Coronary artery (tissue), 2 donors: ENCODE data around the gene RASA4.
A peak's percentile ranks its signal among the peaks of the same experiment; 100 is the strongest.
"Not testable (repeated sequence)": the region's sequence is repeated elsewhere in the genome, so short reads cannot be mapped to it uniquely, and the experiment has no call there.

Experiments used
- DNase-seq: peaks from one replicate; pipeline ENCODE4 v3.0.0-alpha.2; 2017; ENCODE audit warnings: low spot score
- H3K27ac ChIP-seq, 2 donors: fragments of 200-600 bp; sonication (generic); one replicate each; pipeline ENCODE4 v1.5.1; 2016 to 2019
- H3K4me3 ChIP-seq: fragments of 200-600 bp; sonication (generic); 2 replicates; pipeline ENCODE4 v1.5.1; 2016; ENCODE audit warnings: mild to moderate bottlenecking, moderate library complexity

Gene RASA4

GRCh38 chr7:102616507-102617125 lies at the start of gene RASA4:
TSS of gene RASA4 (minus strand) at chr7:102616756. CDS start at chr7:102616689, 67 bp downstream.
- peak within 1 kb of the TSS; percentile 72 for H3K4me3 ChIP-seq
- DNase-seq: peak; percentile 71

GRCh38 chr7:102664765-102665164 lies 48.2 kb upstream of the RASA4 start:
- H3K27ac ChIP-seq, DNase-seq: not testable (repeated sequence)

More at GRCh38 chr7:102616507-102617125, at the start of gene RASA4:
- peak within 1 kb of the TSS in 1 of 2 donors; percentile 73 for H3K27ac ChIP-seq

GRCh38 chr7:102649924-102650323 lies 33.4 kb upstream of the RASA4 start, which contains the start of gene SPDYE2B:
TSS of gene SPDYE2B (plus strand) at chr7:102650319. CDS start at chr7:102652349, 2,030 bp downstream.
- not testable (repeated sequence) for H3K27ac ChIP-seq, H3K4me3 ChIP-seq, DNase-seq

More at GRCh38 chr7:102664765-102665164, 48.2 kb upstream of the RASA4 start:
- H3K4me3 ChIP-seq: not testable (repeated sequence)

- not testable (repeated sequence) for H3K27ac ChIP-seq, DNase-seq, H3K4me3 ChIP-seq
These were observed 31.3 kb upstream of the RASA4 start for GRCh38 chr7:102647813-102648212.

- H3K4me3 ChIP-seq, DNase-seq, H3K27ac ChIP-seq: not testable (repeated sequence)
These were observed 26.8 kb upstream of the RASA4 start for GRCh38 chr7:102643404-102643803.

- H3K4me3 ChIP-seq, DNase-seq, H3K27ac ChIP-seq: not testable (repeated sequence)
These were observed 26.1 kb upstream of the RASA4 start, which contains the start of gene UPK3BL1 for GRCh38 chr7:102642691-102643090. TSS of gene UPK3BL1 (minus strand) at chr7:102642791. CDS start at chr7:102642741, 50 bp downstream.

- not testable (repeated sequence) for H3K27ac ChIP-seq, H3K4me3 ChIP-seq
- DNase-seq: peak; percentile 36
These were observed 22.3 kb upstream of the RASA4 start for GRCh38 chr7:102638848-102639247.

- not testable (repeated sequence) for DNase-seq, H3K4me3 ChIP-seq, H3K27ac ChIP-seq
These were observed 20.4 kb upstream of the RASA4 start for GRCh38 chr7:102636956-102637355.

GRCh38 chr7:102635354-102635753 lies 18.8 kb upstream of the RASA4 start:
- not testable (repeated sequence) for H3K27ac ChIP-seq, DNase-seq, H3K4me3 ChIP-seq

- H3K4me3 ChIP-seq, H3K27ac ChIP-seq, DNase-seq: not testable (repeated sequence)
These were observed 17.7 kb upstream of the RASA4 start for GRCh38 chr7:102634299-102634698.

- DNase-seq, H3K4me3 ChIP-seq, H3K27ac ChIP-seq: not testable (repeated sequence)
These were observed 14.1 kb upstream of the RASA4 start for GRCh38 chr7:102630622-102631021.

GRCh38 chr7:102627271-102627904 lies 10.8 kb upstream of the RASA4 start:
- not testable (repeated sequence) for DNase-seq, H3K27ac ChIP-seq, H3K4me3 ChIP-seq

- DNase-seq, H3K4me3 ChIP-seq, H3K27ac ChIP-seq: not testable (repeated sequence)
These were observed 1.6 kb upstream of the RASA4 start for GRCh38 chr7:102618122-102618521.

GRCh38 chr7:102615930-102616329 lies 626 bp downstream of the RASA4 start:
- not testable (repeated sequence) for H3K4me3 ChIP-seq, H3K27ac ChIP-seq, DNase-seq

GRCh38 chr7:102614873-102615272 lies 1.7 kb downstream of the RASA4 start:
- DNase-seq, H3K4me3 ChIP-seq, H3K27ac ChIP-seq: not testable (repeated sequence)

GRCh38 chr7:102614346-102614697 lies 2.2 kb downstream of the RASA4 start:
- not testable (repeated sequence) for H3K27ac ChIP-seq, H3K4me3 ChIP-seq, DNase-seq

GRCh38 chr7:102613575-102614345 lies 2.8 kb downstream of the RASA4 start:
- H3K27ac ChIP-seq: peak overlapping the region; percentile 46 to 83
- H3K4me3 ChIP-seq, DNase-seq: not testable (repeated sequence)

- DNase-seq: peak; percentile 54
- peak overlapping the region in 1 of 2 donors; percentile 72 for H3K27ac ChIP-seq
- not testable (repeated sequence) for H3K4me3 ChIP-seq
These were observed 4.8 kb downstream of the RASA4 start for GRCh38 chr7:102611675-102612325.
